Stimulated activated CD8-positive, alpha-beta memory T cell treated with anti-CD3 and anti-CD28 coated beads, Interleukin-15, amount 100 ng/mL, for 1 hour (primary cell): ENCODE measurements around the gene SCN2B.

ENCODE experiments used
- DNase-seq: peaks from one replicate; pipeline ENCODE4 v3.0.0-alpha.2; 2020; ENCODE audit warnings: low read depth

SCN2B gene

DNA sequence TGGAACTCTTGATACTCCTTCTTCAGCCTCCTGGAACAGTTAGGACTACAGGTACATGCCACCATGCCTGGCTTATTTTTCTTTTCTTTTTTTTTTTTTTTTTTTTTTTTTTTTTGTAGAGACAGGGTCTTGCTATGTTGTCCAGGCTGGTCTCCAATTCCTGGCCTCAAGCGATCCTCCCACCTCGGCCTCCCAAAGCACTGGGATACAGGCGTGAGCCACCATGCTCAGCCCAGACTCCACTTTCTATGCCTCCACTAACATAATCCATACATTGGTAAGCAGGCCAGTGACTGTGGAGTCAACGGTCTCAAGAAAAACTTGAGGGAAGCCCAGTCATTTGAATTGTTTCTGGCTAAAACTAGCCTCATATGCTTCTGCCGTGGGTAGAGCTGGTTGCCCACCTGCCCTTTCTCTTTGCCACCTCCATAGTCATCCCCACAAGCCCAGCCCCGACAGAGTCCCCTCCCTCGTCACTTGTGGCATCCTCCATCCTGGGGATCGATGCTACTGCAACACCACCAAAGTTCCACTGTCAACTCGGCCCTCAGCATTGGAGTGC lies 2.4 kb downstream of the SCN2B start:
- no peak for DNase-seq

GRCh38 chr11:118172356-118172755 lies 4.1 kb downstream of the SCN2B start:
- DNase-seq: no peak

DNA sequence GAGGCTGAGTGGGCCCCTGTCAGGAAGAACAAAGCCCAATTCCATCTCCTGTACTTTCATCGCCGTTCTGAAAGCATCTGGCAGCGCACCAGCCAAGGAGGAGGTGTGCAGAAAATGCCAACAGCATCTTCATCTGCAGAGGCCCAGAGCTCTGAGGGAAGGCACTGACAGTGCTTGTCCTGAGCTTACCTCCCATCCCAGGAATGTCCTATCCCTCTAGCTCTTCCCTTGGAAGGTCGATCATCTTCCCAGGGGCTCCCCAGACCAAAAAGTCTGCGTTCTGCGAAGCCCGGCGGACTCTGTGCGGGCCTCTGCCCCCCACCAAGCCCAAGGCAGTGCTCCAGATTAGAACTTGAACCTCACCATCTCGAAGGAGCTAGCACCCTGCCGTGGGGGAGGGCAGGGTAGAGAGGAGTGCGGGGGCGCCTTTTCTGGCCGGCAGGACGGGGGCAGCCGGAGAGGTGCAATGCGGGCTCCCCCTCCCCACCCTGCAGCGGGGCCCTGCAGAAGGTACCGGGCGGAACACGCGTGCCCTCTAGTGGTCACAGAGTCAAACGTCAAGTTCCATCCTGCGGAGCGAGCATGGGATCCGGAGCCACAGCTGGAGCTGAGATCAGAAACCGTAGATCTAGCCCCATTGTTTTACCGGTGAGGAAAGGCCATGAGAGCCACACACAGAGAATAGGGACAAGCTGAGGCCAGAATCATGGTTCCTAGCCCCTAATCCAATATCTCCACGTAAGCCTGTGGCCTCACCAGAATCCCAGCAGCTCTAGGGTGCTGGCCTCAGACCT lies 5.0 kb downstream of the SCN2B start:
- peak; percentile 48 for DNase-seq

DNA sequence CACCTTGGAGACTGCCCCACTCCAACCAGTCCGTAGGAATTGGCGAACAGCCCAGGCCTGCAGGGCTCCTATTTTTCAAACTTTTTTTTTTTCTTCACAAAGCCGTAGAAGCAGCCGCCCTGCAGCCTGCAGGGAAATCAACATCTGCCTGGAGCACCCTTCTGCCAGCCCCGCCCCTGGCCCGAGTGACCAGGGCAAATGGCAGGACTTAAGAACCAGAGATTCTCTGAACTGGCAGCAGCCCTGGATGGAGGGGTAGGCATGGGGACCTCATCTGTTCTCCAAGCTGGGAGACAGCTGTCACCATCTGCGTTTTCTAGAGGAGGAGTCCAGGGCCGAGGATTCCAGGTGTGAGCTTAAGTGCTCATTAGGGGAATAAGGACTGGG lies 5.6 kb downstream of the SCN2B start:
- DNase-seq: no peak

DNA sequence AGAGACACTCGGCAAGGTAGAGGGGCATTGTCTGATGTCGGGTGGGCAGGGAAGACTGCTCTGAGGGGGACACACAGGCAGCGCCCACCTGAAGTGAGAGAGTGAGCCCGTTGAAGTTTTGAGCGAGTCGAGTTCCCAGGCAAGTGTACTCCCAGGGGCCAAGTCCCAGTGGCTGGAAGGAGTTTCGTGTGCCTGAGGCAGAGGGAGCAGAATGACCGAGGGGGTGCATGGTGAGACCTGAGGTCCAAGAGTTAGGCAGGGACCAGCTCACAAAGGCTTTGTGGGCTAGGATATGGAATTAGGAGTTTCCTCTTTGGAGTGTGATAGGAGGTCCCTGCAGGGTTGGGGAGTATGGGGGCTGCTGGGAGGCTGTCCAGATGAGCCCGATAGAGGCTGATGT lies 6.2 kb downstream of the SCN2B start:
- DNase-seq: no peak

GRCh38 chr11:118169300-118170140 lies 6.9 kb downstream of the SCN2B start:
- DNase-seq: no peak

GRCh38 chr11:118168751-118169150 lies 7.7 kb downstream of the SCN2B start:
- no peak for DNase-seq

DNA sequence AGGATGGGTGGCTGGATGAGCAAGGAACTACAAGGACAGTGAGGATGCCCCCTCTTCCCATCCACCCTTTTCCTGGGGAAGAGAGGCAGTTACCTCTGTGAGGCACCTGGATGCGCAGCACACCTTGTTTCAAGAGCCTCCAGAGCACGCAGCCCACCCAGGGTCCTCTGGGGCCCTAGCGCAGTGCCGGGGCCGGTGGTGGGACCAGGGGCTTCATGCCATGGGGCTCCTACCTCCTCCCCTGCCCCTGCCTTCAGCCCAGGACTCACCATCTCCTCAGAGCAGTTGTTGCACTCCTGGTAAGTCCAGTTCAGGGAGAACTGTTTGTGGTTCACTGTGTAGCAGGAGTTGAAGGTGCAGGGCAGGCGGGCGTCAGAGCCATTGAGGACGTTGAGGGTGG lies 8.1 kb downstream of the SCN2B start:
- no peak for DNase-seq

- no peak for DNase-seq
Measured at GRCh38 chr11:118167906-118168305, 8.5 kb downstream of the SCN2B start.

DNA sequence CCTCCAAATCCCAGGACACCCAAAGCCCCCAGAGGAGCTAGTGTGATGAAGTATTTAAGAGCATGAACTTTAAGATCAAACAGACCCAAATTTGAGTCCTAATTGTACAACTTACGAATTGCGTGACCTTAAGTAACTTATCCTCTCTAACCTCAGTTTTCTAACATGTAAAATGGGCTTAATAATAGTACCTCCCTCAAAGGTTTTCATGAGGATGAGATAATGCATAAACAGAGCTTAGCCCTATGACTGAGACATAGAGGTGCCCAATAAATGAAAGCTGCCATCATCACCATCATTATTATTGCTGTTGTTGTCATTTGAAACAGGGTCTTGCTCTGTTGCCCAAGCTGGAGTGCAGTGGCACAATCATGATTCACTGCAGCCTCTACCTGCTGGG lies 9.2 kb downstream of the SCN2B start:
- DNase-seq: no peak

DNA sequence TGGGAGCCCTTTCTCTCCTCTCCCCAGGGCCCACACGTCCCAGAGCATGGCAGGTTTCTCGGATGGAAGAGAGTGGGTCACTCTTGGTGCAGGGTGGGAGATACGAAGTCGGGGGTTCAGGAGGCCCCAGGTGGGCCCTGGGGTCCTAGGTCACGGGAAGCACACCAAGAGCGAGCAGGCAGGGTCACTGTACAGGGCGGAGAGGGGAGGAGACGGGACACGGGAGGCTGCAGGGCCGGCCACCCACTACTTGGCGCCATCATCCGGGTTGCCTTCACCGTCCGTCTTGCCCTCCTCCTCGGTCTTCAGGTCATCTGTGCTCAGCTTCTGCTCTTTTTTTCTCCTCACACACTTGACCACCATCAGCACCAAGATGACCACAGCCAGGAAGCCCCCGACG lies 9.8 kb downstream of the SCN2B start:
- DNase-seq: no peak

DNA sequence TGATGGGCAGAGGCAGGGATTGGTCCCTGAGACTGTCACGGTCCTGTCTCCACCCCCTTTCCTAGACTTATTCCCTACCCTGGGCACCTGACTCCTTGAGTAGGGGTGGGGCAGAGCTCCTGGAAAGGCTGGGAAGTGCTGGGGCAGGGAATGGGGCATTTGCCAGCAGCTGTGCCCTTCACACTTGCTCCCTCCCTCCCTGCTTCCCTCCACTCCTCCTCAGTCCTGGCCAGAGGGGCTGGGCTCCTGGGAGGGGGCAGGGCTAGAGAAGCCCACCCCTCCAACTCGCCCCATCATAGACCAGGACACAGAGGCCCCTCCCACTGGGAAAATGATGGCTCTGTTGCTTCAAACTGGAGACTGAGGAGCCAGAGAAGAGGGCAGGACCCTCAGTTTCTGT lies 11.6 kb downstream of the SCN2B start:
- no peak for DNase-seq

DNA sequence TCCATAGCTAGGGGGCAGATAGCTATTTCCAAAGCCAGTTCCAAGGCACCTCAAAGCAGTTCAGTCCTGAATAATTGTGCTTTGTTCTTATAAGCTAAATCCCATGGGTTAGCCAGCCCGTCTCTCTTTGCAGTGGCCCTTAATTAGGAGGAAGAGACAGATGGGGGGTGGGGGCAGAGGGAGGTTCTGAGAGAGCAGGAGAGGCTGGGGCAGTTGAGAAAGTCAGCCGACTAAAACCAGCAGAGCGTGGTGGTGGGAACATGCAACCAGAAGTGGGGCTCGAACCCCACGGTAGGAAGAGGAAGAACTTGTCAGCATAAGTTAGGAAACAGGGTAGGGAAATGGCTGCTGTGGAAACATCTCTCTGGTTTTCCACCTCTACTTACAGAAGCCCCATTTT lies 12.9 kb downstream of the SCN2B start:
- no peak for DNase-seq

DNA sequence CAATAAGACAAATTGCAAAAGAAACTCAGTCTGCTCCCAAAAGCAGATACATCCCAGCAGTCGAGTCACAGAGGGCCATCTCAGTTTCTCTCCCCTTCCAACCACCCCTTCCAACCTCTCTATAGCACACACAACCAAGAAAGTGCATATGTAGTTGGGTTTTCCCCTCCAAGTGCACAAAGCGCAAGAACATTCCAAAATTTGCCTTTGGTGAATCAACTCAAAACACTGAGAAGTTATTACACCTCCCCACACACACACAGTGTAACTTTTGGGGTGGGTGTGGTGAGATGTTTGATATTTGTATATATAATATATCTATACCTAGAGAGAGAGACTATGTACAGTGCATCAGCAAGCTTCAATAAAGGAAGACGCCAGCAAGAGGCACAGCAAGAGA lies 13.6 kb downstream of the SCN2B start:
- no peak for DNase-seq

DNA sequence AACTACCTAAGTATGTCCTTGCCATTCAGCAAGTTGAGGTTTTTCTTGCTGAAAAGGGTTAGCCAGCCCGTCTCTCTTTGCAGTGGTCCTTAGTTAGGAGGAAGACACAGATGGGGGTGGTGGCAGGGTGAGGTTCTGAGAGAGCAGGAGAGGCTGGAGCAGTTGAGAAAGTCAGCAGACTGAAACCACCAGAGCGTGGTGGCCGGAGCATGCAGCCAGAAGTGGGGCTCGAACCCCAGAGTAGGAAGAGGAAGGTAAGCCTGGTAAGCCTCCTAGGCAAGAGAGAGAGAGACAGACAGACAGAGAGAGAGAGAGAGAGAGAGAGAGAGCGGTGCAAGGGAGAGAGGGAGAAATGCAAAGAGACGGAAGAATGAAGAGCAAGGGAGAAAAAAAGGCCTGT lies 14.7 kb downstream of the SCN2B start:
- DNase-seq: no peak

DNA sequence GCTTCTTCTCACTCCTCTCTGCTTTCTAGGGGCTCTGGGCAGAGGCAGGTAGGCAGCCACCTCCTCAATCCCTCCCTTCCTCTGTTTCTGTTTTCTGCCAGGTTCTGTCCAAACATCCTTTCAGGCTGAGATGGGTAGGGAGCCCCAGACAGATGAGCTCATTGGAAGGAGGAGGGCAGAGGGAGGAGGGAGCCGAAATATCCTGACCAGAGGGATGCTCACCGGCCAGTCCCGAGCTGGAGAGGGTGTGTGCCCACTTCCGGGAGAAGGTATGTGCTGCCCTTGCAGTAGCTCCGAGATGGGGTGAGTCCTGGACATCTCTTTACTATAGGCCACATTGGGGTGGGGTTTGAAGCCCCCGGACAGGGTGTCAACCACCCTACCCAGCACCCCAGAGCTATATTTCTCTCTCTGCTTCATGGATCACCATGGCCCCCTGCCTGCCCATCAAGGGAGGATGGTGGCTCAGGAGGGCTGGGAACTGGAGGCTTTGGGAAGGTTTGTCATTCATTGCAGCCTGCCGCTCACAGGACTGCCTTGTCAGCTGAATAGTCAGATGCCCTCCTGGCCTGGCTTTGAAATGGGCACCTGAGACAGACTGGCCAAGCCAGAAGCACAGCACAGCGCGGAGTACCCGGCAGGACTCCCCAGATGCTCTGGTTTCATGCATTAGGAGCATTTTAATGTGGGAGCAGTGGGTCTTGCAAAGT lies 19.1 kb downstream of the SCN2B start:
- no peak for DNase-seq

DNA sequence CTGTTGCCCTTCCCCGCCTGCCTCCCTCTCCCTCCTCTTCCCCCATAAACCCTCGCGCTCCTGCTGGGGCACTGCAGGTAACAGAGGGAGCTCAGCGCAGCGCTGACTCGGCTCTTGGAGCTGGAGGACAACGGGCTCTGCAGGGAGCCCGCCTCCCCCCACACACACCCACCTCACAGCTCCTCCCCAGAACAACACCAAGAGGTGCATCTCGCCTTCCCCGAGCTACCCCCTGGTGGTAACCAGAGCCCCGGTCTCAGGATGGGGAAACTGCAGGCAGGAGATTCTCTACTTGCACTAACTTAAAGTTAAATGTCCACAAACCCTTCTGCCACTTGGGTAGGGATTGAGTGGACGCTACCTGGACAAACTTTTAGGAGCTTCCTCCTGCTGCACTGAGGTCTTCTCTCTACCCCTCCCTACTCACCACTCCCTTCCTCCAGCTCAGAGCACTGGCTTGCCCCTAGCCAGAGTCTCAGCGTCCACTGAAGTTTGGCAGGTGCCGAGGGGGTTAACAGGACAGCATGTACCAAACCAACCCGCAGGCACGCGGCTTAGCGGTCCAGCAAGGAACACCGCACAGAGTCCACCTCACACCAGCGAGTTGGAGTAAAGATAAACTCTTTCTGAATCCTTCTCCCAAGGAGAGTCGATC lies 19.8 kb downstream of the SCN2B start:
- no peak for DNase-seq

DNA sequence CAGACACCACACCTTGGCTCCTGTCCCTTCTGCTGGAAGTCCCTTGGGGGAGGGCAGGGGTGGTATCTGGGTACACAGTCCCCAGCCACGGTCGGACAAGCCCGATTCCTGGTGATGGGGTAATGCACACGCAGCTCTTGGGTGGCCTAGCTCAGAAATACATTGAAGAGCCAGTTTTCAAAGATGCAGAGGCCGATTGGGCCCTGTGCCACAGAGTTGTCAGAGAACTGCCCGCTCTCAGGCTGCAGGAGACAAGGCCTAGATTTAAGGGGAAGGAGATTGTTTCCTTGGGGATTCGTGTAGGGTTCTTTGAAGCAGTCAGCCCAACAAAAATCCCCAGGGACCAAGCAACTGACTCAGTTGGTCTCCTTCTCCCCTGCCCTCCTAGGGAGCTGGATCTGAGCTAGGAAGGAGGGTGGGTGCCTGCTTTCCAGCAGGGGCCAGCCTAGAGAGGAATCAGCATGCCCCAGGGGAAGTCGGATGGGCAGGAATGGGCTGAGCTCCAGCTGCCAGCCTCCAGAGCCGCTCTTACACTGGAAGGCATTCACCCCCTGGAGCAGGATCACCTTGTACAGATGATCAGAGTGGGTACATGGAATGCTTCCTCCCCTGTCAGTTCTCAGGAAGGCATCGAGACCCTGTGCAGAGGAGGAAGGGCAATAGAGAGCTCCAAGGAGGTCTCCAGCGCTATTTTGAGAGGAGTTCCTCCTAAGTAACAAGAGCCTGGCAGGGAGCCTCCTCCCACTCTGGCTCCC lies 20.5 kb downstream of the SCN2B start:
- no peak for DNase-seq

DNA sequence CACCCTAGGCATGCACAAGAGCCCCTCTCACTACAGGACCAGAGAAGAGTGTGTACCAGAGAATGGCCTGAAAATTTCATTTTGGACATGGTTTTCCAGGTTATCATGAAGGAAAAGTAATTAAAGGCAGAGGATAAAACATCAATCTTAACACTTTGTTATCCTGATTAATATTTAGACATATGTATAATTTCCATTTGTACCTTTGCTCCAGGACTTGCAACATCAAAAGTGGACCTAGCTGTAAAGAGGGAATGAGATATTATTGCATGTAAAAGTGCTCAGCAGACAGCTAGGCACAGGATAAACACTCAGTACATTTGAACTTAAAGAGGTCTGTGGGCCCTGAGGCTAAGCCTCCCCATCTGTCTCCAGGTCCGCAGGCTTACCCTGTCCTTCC lies 21.8 kb downstream of the SCN2B start:
- DNase-seq: no peak

GRCh38 chr11:118153976-118154375 lies 22.5 kb downstream of the SCN2B start:
- DNase-seq: no peak

DNA sequence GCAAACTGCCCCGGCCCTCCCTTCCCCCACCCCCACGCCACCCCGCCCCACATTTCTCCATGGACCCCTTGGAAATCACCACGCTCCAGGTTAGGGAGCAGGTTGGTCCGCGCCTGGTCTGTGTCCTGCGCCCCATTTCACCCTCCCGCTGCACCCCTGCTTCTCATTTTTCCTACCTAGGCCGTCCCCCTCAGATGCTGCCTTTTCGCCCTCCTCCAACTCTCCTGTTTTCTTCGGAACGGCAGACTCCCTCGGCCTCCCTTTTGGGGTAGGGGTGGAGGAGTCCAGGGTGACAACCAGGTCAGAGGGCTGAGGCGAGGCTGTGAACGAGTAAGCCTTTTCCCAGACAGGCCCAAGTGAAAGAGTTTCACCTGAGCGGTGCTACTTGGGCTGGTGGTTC lies 22.9 kb downstream of the SCN2B start:
- no peak for DNase-seq
